ENCODE data around the gene HECW1. TPM values are rescaled to one million over a fixed set of nuclear protein-coding genes. Genes with fewer than 3 reads are reported as not detected.

Gene HECW1
- total and polyA plus RNA-seq, 4 experiments from 2014 or later, result not detected

DNA sequence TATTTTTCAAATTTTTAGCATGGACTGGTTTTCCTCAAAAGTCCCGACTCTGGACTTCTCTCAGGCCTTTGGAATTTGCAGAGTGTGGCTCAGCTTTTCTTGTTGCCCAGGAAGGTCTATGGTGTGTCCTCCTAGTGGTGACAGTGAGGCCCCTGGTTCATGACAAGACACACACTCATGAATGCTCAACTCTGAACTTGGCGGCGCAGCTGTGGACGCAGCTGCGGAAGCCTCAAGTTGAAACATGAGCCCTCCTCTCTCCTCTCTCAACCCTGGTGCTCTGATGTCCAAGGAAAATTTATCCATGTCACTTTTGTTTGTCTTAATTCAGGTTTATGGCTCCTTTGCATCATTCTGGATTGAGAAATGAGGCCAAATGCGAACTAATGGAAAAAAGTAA, 183.9 kb downstream of the HECW1 start:
- Mint-ChIP-seq H3K27ac (no peak overlapping the region), H3K4me1 (no peaks in the 10 kb centered on the region), H3K27me3 (peaks cover 12 to 13% of the 10 kb centered on the region in 2 donors), H3K36me3 (no peaks in the 10 kb centered on the region), H3K9me3 (peaks cover 0 to 7% (median 0%) of the 10 kb centered on the region in 8 donors), H3K4me3 (no peak overlapping the region)
- intact Hi-C loops (cut with micrococcal nuclease), result no loop called here
- no peak for DNase-seq
- H3K4me3 ChIP-seq (ENCODE audit: low read length in 2 of 2), result no peak overlapping the region
- peaks cover 5% of the 10 kb centered on the region for H3K27me3 ChIP-seq (ENCODE audit: insufficient read depth, low read length)
- H3K36me3 ChIP-seq (ENCODE audit: insufficient read depth, low read length), result no peaks in the 10 kb centered on the region
- no peaks in the 10 kb centered on the region for H3K4me1 ChIP-seq (ENCODE audit: insufficient read depth, low read length)
- ChIA-PET POLR2A (ENCODE audit: partially characterized antibody) (no interaction called here), CTCF (ENCODE audit: partially characterized antibody) (no interaction called here)
- H3K27ac ChIP-seq (ENCODE audit: low read depth, low read length), result no peak overlapping the region
- H3K9me3 ChIP-seq (ENCODE audit: control insufficient read depth in 1 of 2, low read length in 2 of 2), result no peaks in the 10 kb centered on the region

DNA sequence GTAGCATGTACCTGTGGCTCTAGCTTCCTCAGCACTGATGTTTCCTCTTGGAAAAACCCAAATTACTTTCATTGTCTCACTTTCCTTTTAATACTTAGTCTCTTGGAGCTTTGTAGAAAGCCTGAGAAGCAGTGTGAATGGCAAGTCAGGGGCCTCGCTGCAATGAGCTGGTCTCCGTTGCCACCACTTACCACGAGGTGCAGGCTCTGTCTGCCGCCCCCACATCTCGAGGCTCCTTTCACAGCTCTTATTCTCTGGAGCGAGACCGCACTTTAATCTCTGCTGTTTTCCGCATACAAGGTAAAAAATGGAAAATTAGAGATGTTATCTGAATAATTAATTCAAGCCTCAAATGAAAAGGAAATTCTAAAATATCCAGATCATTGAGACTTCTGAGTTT, 186.2 kb downstream of the HECW1 start:
- no peak overlapping the region for H3K4me3 Mint-ChIP-seq
- H3K27me3 Mint-ChIP-seq, result peaks cover 8 to 10% of the 10 kb centered on the region in 2 donors
- no peak overlapping the region for H3K4me3 ChIP-seq (ENCODE audit: low read length in 2 of 2)
- ChIA-PET POLR2A (ENCODE audit: partially characterized antibody) (no interaction called here), CTCF (ENCODE audit: partially characterized antibody) (no interaction called here)
- no peaks in the 10 kb centered on the region for H3K9me3 ChIP-seq (ENCODE audit: control insufficient read depth in 1 of 2, low read length in 2 of 2)
- no peak for DNase-seq
- no peaks in the 10 kb centered on the region for H3K36me3 Mint-ChIP-seq
- H3K4me1 ChIP-seq (ENCODE audit: insufficient read depth, low read length), result peaks cover 7% of the 10 kb centered on the region
- H3K4me1 Mint-ChIP-seq, result peaks cover 0 to 3% (median 2%) of the 10 kb centered on the region in 4 donors
- no peak overlapping the region for H3K27ac ChIP-seq (ENCODE audit: low read depth, low read length)
- no peaks in the 10 kb centered on the region for H3K9me3 Mint-ChIP-seq
- intact Hi-C loops (cut with micrococcal nuclease), result no loop called here
- peaks cover 4% of the 10 kb centered on the region for H3K27me3 ChIP-seq (ENCODE audit: insufficient read depth, low read length)
- no peaks in the 10 kb centered on the region for H3K36me3 ChIP-seq (ENCODE audit: insufficient read depth, low read length)
- no peak overlapping the region for H3K27ac Mint-ChIP-seq

- no peaks in the 10 kb centered on the region for H3K36me3 ChIP-seq (ENCODE audit: insufficient read depth, low read length)
- no peak overlapping the region for H3K4me3 Mint-ChIP-seq
- no peak overlapping the region for H3K27ac Mint-ChIP-seq
- ChIA-PET POLR2A (ENCODE audit: partially characterized antibody) (no interaction called here), CTCF (ENCODE audit: partially characterized antibody) (interaction anchor here (1.2 kb wide), 1 partner anchor 390 kb away, joined by 3 read pairs; no protein-coding TSS in a partner anchor)
- peaks cover 7 to 12% of the 10 kb centered on the region in 2 donors for H3K27me3 Mint-ChIP-seq
- H3K9me3 Mint-ChIP-seq, result no peaks in the 10 kb centered on the region
- H3K4me1 Mint-ChIP-seq, result peaks cover 5 to 14% (median 9%) of the 10 kb centered on the region in 4 donors
- no peak overlapping the region for H3K27ac ChIP-seq (ENCODE audit: low read depth, low read length)
- intact Hi-C loops (cut with micrococcal nuclease), result no loop called here
- H3K9me3 ChIP-seq (ENCODE audit: control insufficient read depth in 1 of 2, low read length in 2 of 2), result no peaks in the 10 kb centered on the region
- H3K4me1 ChIP-seq (ENCODE audit: insufficient read depth, low read length), result peaks cover 7% of the 10 kb centered on the region
- DNase-seq, result no peak
- H3K27me3 ChIP-seq (ENCODE audit: insufficient read depth, low read length), result no peaks in the 10 kb centered on the region
- no peak overlapping the region for H3K4me3 ChIP-seq (ENCODE audit: low read length in 2 of 2)
- H3K36me3 Mint-ChIP-seq, result no peaks in the 10 kb centered on the region
Measured at GRCh38 chr7:43300121-43300520, 187.7 kb downstream of the HECW1 start.

- H3K36me3 Mint-ChIP-seq, result no peaks in the 10 kb centered on the region
- Histone ChIP-seq H3K9me3 (ENCODE audit: control insufficient read depth in 1 of 2, low read length in 2 of 2) (no peaks in the 10 kb centered on the region), H3K4me1 (ENCODE audit: insufficient read depth, low read length) (peaks cover 7% of the 10 kb centered on the region), H3K27me3 (ENCODE audit: insufficient read depth, low read length) (no peaks in the 10 kb centered on the region), H3K4me3 (ENCODE audit: low read length in 2 of 2) (no peak overlapping the region), H3K36me3 (ENCODE audit: insufficient read depth, low read length) (no peaks in the 10 kb centered on the region), H3K27ac (ENCODE audit: low read depth, low read length) (no peak overlapping the region)
- H3K4me1 Mint-ChIP-seq, result peaks cover 7 to 18% (median 11%) of the 10 kb centered on the region in 4 donors
- CTCF ChIA-PET (ENCODE audit: partially characterized antibody), result no interaction called here
- intact Hi-C loops (cut with micrococcal nuclease), result no loop called here
- H3K4me3 Mint-ChIP-seq, result no peak overlapping the region
- H3K27me3 Mint-ChIP-seq, result peaks cover 7 to 12% of the 10 kb centered on the region in 2 donors
- POLR2A ChIA-PET (ENCODE audit: partially characterized antibody), result no interaction called here
- H3K27ac Mint-ChIP-seq, result no peak overlapping the region
- H3K9me3 Mint-ChIP-seq, result no peaks in the 10 kb centered on the region
- no peak for DNase-seq
Measured at GRCh38 chr7:43302211-43302711, 189.8 kb downstream of the HECW1 start.

DNA sequence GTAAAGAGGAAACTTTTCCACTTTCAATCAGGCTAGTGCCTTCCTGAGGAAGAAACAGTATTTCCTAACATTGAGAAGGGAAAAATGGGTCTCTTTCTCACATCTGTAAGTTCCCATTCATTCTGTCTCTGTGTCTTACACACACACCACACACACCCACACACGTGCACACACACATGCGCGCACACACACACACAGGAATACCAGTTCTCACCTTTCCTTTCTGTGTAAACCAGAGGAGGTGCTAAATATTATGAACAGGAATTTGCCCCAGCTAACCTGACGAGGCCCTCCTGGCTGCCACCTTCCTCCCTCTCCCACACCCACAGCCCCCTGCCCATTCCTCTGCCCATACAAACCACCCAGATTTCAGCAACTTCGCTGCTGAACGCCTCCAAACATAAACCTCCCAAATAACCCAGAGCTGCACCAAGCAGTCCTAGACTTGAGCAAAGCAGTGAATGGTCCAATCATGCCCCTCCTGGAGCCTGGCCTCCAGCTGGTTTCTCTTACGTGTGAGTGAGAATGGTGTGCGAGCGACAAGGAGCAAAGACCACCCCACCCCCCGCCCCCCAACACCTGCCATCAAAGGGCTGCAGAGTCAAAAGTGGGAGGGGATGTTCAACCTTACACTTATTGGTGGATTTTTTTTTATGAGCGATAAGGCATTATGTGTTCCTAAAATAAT, 190.5 kb downstream of the HECW1 start:
- Histone ChIP-seq H3K4me1 (ENCODE audit: insufficient read depth, low read length) (peaks cover 7% of the 10 kb centered on the region), H3K27me3 (ENCODE audit: insufficient read depth, low read length) (no peaks in the 10 kb centered on the region), H3K27ac (ENCODE audit: low read depth, low read length) (no peak overlapping the region), H3K4me3 (ENCODE audit: low read length in 2 of 2) (no peak overlapping the region), H3K9me3 (ENCODE audit: control insufficient read depth in 1 of 2, low read length in 2 of 2) (no peaks in the 10 kb centered on the region), H3K36me3 (ENCODE audit: insufficient read depth, low read length) (no peaks in the 10 kb centered on the region)
- ChIA-PET POLR2A (ENCODE audit: partially characterized antibody) (no interaction called here), CTCF (ENCODE audit: partially characterized antibody) (no interaction called here)
- intact Hi-C loops (cut with micrococcal nuclease), result no loop called here
- Mint-ChIP-seq H3K36me3 (no peaks in the 10 kb centered on the region), H3K27me3 (peaks cover 7 to 12% of the 10 kb centered on the region in 2 donors), H3K4me3 (no peak overlapping the region), H3K9me3 (no peaks in the 10 kb centered on the region), H3K4me1 (peaks cover 7 to 18% (median 11%) of the 10 kb centered on the region in 4 donors), H3K27ac (no peak overlapping the region)
- no peak for DNase-seq

GRCh38 chr7:43303740-43304241, 191.3 kb downstream of the HECW1 start:
- Mint-ChIP-seq H3K9me3 (no peaks in the 10 kb centered on the region), H3K27me3 (peaks cover 6 to 12% of the 10 kb centered on the region in 2 donors), H3K4me3 (no peak overlapping the region), H3K27ac (no peak overlapping the region), H3K4me1 (peaks cover 7 to 18% (median 11%) of the 10 kb centered on the region in 4 donors), H3K36me3 (no peaks in the 10 kb centered on the region)
- intact Hi-C loops (cut with micrococcal nuclease), result no loop called here
- H3K36me3 ChIP-seq (ENCODE audit: insufficient read depth, low read length), result no peaks in the 10 kb centered on the region
- ChIA-PET CTCF (ENCODE audit: partially characterized antibody) (no interaction called here), POLR2A (ENCODE audit: partially characterized antibody) (no interaction called here)
- no peaks in the 10 kb centered on the region for H3K9me3 ChIP-seq (ENCODE audit: control insufficient read depth in 1 of 2, low read length in 2 of 2)
- H3K4me1 ChIP-seq (ENCODE audit: insufficient read depth, low read length), result peaks cover 7% of the 10 kb centered on the region
- H3K27ac ChIP-seq (ENCODE audit: low read depth, low read length), result no peak overlapping the region
- no peak overlapping the region for H3K4me3 ChIP-seq (ENCODE audit: low read length in 2 of 2)
- no peaks in the 10 kb centered on the region for H3K27me3 ChIP-seq (ENCODE audit: insufficient read depth, low read length)
- no peak for DNase-seq

DNA sequence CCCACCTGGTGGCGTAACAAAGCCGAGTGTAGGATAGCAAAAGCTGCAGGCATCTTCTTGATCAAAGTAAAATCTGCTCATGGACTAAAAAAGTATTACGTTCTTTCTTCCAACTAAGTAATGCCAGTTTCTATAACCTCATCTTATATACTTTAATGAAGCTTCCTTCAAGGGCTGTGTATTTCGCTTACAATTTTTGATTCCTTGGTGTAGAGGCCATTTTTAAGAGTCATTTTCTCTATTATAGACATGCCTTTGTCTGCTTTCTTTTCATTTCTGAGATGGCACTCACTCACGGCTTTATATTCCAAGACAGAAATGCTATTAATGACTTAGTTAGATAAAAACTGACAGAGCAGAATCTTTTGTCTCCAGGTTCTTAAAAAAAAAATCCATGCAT, 194.0 kb downstream of the HECW1 start:
- no peak for DNase-seq
- Mint-ChIP-seq H3K27me3 (peaks cover 0 to 2% of the 10 kb centered on the region in 2 donors), H3K4me1 (peaks cover 7 to 18% (median 11%) of the 10 kb centered on the region in 4 donors), H3K4me3 (no peak overlapping the region), H3K36me3 (no peaks in the 10 kb centered on the region), H3K9me3 (no peaks in the 10 kb centered on the region), H3K27ac (no peak overlapping the region)
- CTCF ChIA-PET (ENCODE audit: partially characterized antibody), result no interaction called here
- Histone ChIP-seq H3K4me3 (ENCODE audit: low read length in 2 of 2) (no peak overlapping the region), H3K27me3 (ENCODE audit: insufficient read depth, low read length) (no peaks in the 10 kb centered on the region), H3K36me3 (ENCODE audit: insufficient read depth, low read length) (no peaks in the 10 kb centered on the region), H3K9me3 (ENCODE audit: control insufficient read depth in 1 of 2, low read length in 2 of 2) (no peaks in the 10 kb centered on the region), H3K4me1 (ENCODE audit: insufficient read depth, low read length) (peaks cover 7% of the 10 kb centered on the region), H3K27ac (ENCODE audit: low read depth, low read length) (no peak overlapping the region)
- POLR2A ChIA-PET (ENCODE audit: partially characterized antibody), result no interaction called here
- intact Hi-C loops (cut with micrococcal nuclease), result no loop called here

Data from CD4-positive, alpha-beta memory T cell (primary cell).